Gastrocnemius medialis (tissue), 4 donors: ENCODE results near the gene NBL1.
"Not testable (repeated sequence)": the region's sequence is repeated elsewhere in the genome, so short reads cannot be mapped to it uniquely, and the experiment has no call there.

Experiments used
- CTCF ChIP-seq, 5 experiments: fragments of 450-650 bp in 3 of 5; fragments of 200-600 bp in 2 of 5; sonication (generic) in 2 of 5; IDR thresholded peaks in 4 of 5; conservative IDR thresholded peaks in 1 of 5; 1 replicate in 4 of 5; 2 replicates in 1 of 5; pipeline ENCODE4 v1.5.1; 2016 to 2019; ENCODE audit warnings: antibody characterized with exemption in 5 of 5, mild to moderate bottlenecking in 3 of 5, moderate library complexity in 3 of 5
- POLR2A ChIP-seq, 2 donors: fragments of 450-650 bp; IDR thresholded peaks; one replicate each; pipeline ENCODE4 v1.6.1; 2017; ENCODE audit warnings: antibody characterized with exemption in 2 of 2, mild to moderate bottlenecking in 2 of 2, moderate library complexity in 2 of 2

GRCh38 chr1:19639228-19639627 lies 4.9 kb upstream of the NBL1 start:
- TF ChIP-seq CTCF (IDR thresholded peaks at IDR 0.05 in 4 of 5, conservative IDR thresholded peaks at IDR 0.05 in 1 of 5); POLR2A (IDR thresholded peaks at IDR 0.05): not testable (repeated sequence)
